Activated T-helper 2 cell treated with anti-CD3 and anti-CD28 coated beads, Interferon-gamma antibody, Interleukin-2, Interleukin-4, amounts not matched to agents 10 μg/mL and 5 μg/mL and 100 μg/mL, durations not matched to agents 14 hours and 24 hours and 36 hours (primary cell): ENCODE data around the gene CENPP. TPM values are rescaled to one million over a fixed set of nuclear protein-coding genes. Genes with fewer than 3 reads are reported as not detected.
A peak's percentile ranks its signal among the peaks of the same experiment; 100 is the strongest.

Experiments
- DNase-seq: peaks from one replicate; pipeline ENCODE4 v3.0.0; 2021; ENCODE audit warnings: low spot score
- H3K27ac Mint-ChIP-seq: one replicate; pipeline ENCODE4 v1.8.0; 2021; ENCODE audit warnings: mixed read lengths
- H3K27me3 Mint-ChIP-seq: one replicate; pipeline ENCODE4 v1.8.0; 2021; ENCODE audit warnings: low read depth, mixed read lengths
- H3K36me3 Mint-ChIP-seq: one replicate; pipeline ENCODE4 v1.8.0; 2021; ENCODE audit warnings: low read depth, mixed read lengths
- H3K4me1 Mint-ChIP-seq: one replicate; pipeline ENCODE4 v1.8.0; 2021; ENCODE audit warnings: low read depth, mixed read lengths
- H3K4me3 Mint-ChIP-seq: one replicate; pipeline ENCODE4 v1.8.0; 2021; ENCODE audit warnings: low read depth, mild to moderate bottlenecking, moderate library complexity, mixed read lengths
- H3K9me3 Mint-ChIP-seq: one replicate; pipeline ENCODE4 v1.8.0; 2021; ENCODE audit warnings: mixed read lengths
- intact Hi-C: fragments of 100-400 bp; cut with micrococcal nuclease; formaldehyde crosslinking; loops from one replicate; pipeline ENCODE4 v1.15.1; 2023
- total RNA-seq: library from RNA; stranded (reverse); gene quantifications from 2 replicates; pipeline ENCODE4 v1.2.3, GENCODE V29; 2022

The CENPP gene
- total RNA-seq, 1 donor from 2014 or later = 19.2 TPM

DNA sequence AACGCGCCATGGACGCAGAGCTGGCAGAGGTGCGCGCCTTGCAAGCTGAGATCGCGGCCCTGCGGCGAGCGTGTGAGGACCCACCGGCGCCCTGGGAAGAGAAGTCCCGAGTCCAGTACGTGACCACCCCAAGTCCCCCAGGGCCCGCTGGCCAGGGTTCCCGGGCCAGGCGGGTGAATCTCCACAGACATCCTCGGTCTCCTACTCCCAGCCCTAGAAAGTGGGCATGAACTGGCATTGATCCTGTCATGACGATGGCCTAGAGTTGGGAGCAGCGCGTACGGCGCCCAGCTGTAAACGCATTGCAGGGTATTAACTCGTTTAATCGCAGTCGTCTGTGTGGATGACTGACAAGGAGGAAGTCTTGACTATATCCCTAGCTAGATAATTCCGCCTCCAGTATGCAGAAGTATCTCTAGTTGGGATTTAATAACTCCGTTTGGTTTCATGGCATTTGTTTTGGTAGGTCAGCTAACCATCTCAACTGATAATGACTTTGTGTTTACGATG, 293 bp downstream of the CENPP start:
- intact Hi-C loops = loop anchor here (1.0 to 5.0 kb wide), 4 partner anchors 33 to 344 kb away; partner anchors contain the start of genes IARS1 and IPPK
- H3K9me3 Mint-ChIP-seq = no peaks in the 10 kb centered on the region
- H3K4me1 Mint-ChIP-seq = peaks cover 31% of the 10 kb centered on the region
- H3K27me3 Mint-ChIP-seq = no peaks in the 10 kb centered on the region
- peak overlapping the region; percentile 95 for H3K27ac Mint-ChIP-seq
- H3K4me3 Mint-ChIP-seq = peak overlapping the region; percentile 92
- DNase-seq = no peak
- peaks cover 28% of the 10 kb centered on the region for H3K36me3 Mint-ChIP-seq

- peaks cover 31% of the 10 kb centered on the region for H3K4me1 Mint-ChIP-seq
- peak overlapping the region; percentile 92 for H3K4me3 Mint-ChIP-seq
- no peak overlapping the region for H3K27ac Mint-ChIP-seq
- intact Hi-C loops = loop anchor here (5.0 kb wide), 1 partner anchor 305 kb away; no protein-coding TSS in a partner anchor
- H3K27me3 Mint-ChIP-seq = no peaks in the 10 kb centered on the region
- H3K9me3 Mint-ChIP-seq = no peaks in the 10 kb centered on the region
- no peak for DNase-seq
- peaks cover 24% of the 10 kb centered on the region for H3K36me3 Mint-ChIP-seq
Observed at GRCh38 chr9:92327283-92327850, 1.6 kb downstream of the CENPP start.

GRCh38 chr9:92328225-92328624, 2.5 kb downstream of the CENPP start:
- Mint-ChIP-seq H3K27me3 (no peaks in the 10 kb centered on the region), H3K27ac (no peak overlapping the region), H3K4me3 (no peak overlapping the region), H3K9me3 (no peaks in the 10 kb centered on the region), H3K4me1 (peaks cover 29% of the 10 kb centered on the region), H3K36me3 (peaks cover 20% of the 10 kb centered on the region)
- intact Hi-C loops = loop anchor here (5.0 kb wide), 1 partner anchor 304 kb away; no protein-coding TSS in a partner anchor
- DNase-seq = no peak

DNA sequence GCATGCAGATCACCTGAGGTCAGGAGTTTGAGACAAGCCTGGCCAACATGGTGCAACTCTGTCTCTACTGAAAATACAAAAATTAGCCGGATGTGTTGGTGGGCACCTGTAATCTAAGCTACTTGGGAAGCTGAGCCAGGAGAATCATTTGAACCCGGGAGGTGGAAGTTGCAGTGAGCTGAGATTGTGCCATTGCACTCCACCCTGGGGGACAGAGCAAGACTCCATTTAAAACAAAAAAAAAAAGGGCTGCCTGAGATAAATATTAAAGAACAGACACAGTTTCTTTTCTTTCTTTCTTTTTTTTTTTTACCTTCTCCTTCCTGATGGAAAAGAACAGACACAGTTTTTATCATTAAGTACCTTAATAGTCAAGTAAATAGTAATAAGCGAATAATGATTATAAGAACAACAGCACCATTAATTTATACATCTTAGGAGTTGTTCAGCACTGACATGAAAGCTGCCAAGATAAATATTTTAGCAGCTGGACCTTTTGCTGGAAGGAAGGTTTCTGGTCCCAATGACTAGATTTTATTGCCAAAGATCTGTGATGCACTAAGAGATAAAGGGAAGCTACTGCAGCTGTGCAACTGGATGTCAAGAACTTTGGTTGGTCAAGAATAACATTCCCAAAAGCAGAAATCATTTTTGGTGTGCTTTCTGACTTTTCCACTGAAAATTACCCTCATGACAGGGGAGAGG, 7.0 kb downstream of the CENPP start:
- Mint-ChIP-seq H3K4me1 (peaks cover 6% of the 10 kb centered on the region), H3K4me3 (no peak overlapping the region), H3K27ac (no peak overlapping the region), H3K36me3 (peaks cover 24% of the 10 kb centered on the region), H3K27me3 (no peaks in the 10 kb centered on the region), H3K9me3 (no peaks in the 10 kb centered on the region)
- no peak for DNase-seq
- intact Hi-C loops = no loop called here

DNA sequence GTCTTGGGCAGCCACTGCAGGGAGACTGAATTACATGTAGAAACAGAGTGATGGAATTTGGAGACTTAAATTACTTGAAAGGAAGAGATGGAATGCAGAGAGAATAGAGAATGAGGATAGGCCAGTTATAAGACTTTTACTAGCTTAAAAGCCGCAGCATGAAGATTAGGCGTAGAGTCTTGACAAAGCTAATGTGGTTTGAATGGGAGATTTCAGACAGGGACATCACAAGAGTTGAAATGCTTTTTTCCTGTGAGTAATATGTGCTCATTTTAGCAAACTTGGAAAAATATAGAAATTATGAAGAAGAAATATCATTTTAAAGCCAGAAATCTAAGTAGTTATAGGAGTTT, 7.5 kb downstream of the CENPP start:
- Mint-ChIP-seq H3K4me3 (no peak overlapping the region), H3K27me3 (no peaks in the 10 kb centered on the region), H3K36me3 (peaks cover 24% of the 10 kb centered on the region), H3K9me3 (no peaks in the 10 kb centered on the region), H3K4me1 (peaks cover 2% of the 10 kb centered on the region), H3K27ac (no peak overlapping the region)
- DNase-seq = no peak
- intact Hi-C loops = no loop called here

- no peaks in the 10 kb centered on the region for H3K27me3 Mint-ChIP-seq
- intact Hi-C loops = no loop called here
- peaks cover 4% of the 10 kb centered on the region for H3K9me3 Mint-ChIP-seq
- no peak overlapping the region for H3K4me3 Mint-ChIP-seq
- H3K36me3 Mint-ChIP-seq = peaks cover 42% of the 10 kb centered on the region
- no peak overlapping the region for H3K27ac Mint-ChIP-seq
- H3K4me1 Mint-ChIP-seq = no peaks in the 10 kb centered on the region
- no peak for DNase-seq
Observed at GRCh38 chr9:92341578-92341977, 15.8 kb downstream of the CENPP start.

- Mint-ChIP-seq H3K27ac (no peak overlapping the region), H3K36me3 (peaks cover 51% of the 10 kb centered on the region), H3K4me1 (no peaks in the 10 kb centered on the region), H3K4me3 (no peak overlapping the region), H3K27me3 (no peaks in the 10 kb centered on the region), H3K9me3 (peaks cover 4% of the 10 kb centered on the region)
- intact Hi-C loops = no loop called here
- DNase-seq = no peak
Observed at GRCh38 chr9:92342825-92343488, 17.2 kb downstream of the CENPP start.

GRCh38 chr9:92345582-92345981, 19.8 kb downstream of the CENPP start:
- Mint-ChIP-seq H3K4me3 (no peak overlapping the region), H3K27me3 (no peaks in the 10 kb centered on the region), H3K4me1 (peaks cover under 1% of the 10 kb centered on the region), H3K36me3 (peaks cover 37% of the 10 kb centered on the region), H3K9me3 (peaks cover 4% of the 10 kb centered on the region), H3K27ac (no peak overlapping the region)
- no peak for DNase-seq
- intact Hi-C loops = no loop called here

- no peak overlapping the region for H3K4me3 Mint-ChIP-seq
- no peak for DNase-seq
- H3K4me1 Mint-ChIP-seq = peaks cover 4% of the 10 kb centered on the region
- H3K36me3 Mint-ChIP-seq = peaks cover 47% of the 10 kb centered on the region
- H3K9me3 Mint-ChIP-seq = peaks cover 4% of the 10 kb centered on the region
- H3K27me3 Mint-ChIP-seq = no peaks in the 10 kb centered on the region
- intact Hi-C loops = no loop called here
- no peak overlapping the region for H3K27ac Mint-ChIP-seq
Observed at GRCh38 chr9:92349771-92350739, 24.3 kb downstream of the CENPP start.

DNA sequence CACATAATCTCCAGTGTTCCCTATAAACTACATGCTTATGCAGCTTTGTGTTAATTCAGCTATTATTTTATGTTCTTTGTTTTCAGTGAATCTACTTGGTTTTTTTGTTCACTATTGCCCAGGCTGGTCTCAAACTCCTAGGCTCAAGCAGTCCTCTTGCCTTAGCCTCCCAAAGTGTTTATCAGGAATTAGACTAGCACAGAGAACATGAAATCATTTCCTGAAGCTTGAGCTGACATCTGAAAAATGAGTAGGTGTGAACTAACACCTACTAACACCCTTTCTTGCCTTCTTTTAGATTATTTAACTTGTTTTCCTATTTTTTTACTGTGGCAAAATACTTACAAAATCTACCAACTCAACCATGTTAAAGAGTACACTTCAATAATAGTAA, 25.0 kb downstream of the CENPP start:
- Mint-ChIP-seq H3K4me1 (peaks cover 4% of the 10 kb centered on the region), H3K36me3 (peaks cover 53% of the 10 kb centered on the region), H3K9me3 (peaks cover 8% of the 10 kb centered on the region), H3K4me3 (no peak overlapping the region), H3K27me3 (no peaks in the 10 kb centered on the region), H3K27ac (no peak overlapping the region)
- intact Hi-C loops = no loop called here
- DNase-seq = no peak

DNA sequence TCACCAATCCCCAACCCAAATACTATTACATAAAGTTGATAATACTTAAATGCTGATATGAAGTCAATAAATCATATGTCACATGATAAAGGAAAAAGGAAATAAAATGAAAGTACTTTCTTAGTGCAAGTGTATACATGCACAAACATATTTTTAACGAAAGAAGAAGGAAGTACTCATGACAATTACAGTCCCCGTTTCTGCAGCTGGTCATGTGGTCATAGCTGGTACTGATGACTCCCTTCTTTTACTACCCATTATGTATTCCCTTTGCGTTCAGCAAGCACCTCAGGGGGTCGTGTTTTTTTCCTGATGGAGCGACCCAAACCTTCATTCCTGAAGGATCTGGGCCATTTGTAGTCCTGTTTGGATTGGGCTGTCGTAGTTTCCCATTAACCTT, 27.3 kb downstream of the CENPP start:
- peaks cover 56% of the 10 kb centered on the region for H3K36me3 Mint-ChIP-seq

GRCh38 chr9:92359394-92359995, 33.7 kb downstream of the CENPP start:
- DNase-seq = no peak
- Mint-ChIP-seq H3K27me3 (no peaks in the 10 kb centered on the region), H3K4me3 (no peak overlapping the region), H3K4me1 (peaks cover 3% of the 10 kb centered on the region), H3K36me3 (peaks cover 40% of the 10 kb centered on the region), H3K27ac (no peak overlapping the region), H3K9me3 (peaks cover 25% of the 10 kb centered on the region)
- intact Hi-C loops = no loop called here

More for the DNA sequence above, 27.3 kb downstream of the CENPP start:
- H3K27ac Mint-ChIP-seq = no peak overlapping the region
- H3K4me3 Mint-ChIP-seq = no peak overlapping the region
- H3K4me1 Mint-ChIP-seq = peaks cover 4% of the 10 kb centered on the region
- H3K9me3 Mint-ChIP-seq = peaks cover 20% of the 10 kb centered on the region
- intact Hi-C loops = no loop called here
- no peak for DNase-seq
- H3K27me3 Mint-ChIP-seq = no peaks in the 10 kb centered on the region
